GM12878 (cell line): Measurements from ENCODE around the gene MORC1.

ENCODE experiments used
- BCLAF1 ChIP-seq: fragments of 450-650 bp; IDR thresholded peaks from 2 replicates; pipeline ENCODE4 v1.6.1; 2017; ENCODE audit warnings: antibody characterized with exemption, mild to moderate bottlenecking, moderate library complexity
- CTCF ChIP-seq, 3 experiments: IDR thresholded peaks in 2 of 3; conservative IDR thresholded peaks in 1 of 3; 2 replicates each; pipeline ENCODE4 v1.5.1; 2011; ENCODE audit warnings: low read depth in 3 of 3, low read length in 3 of 3, mild to moderate bottlenecking in 3 of 3, control low read depth in 2 of 3, moderate library complexity in 2 of 3, inconsistent platforms in 1 of 3, mixed read lengths in 1 of 3; ENCODE audit not compliant: control insufficient read depth in 2 of 3, insufficient read depth in 1 of 3; ENCODE audit errors: extremely low read depth in 1 of 3
- HDAC6 ChIP-seq: fragments of 200-600 bp; sonication (generic); IDR thresholded peaks from one replicate; pipeline ENCODE4 v1.8.0; 2017; ENCODE audit warnings: antibody characterized with exemption; ENCODE audit not compliant: unreplicated experiment
- JUND ChIP-seq: IDR thresholded peaks from 2 replicates; pipeline ENCODE4 v1.6.1; 2012; ENCODE audit warnings: low read depth, mild to moderate bottlenecking, low read length, improper control_type of control experiment, moderate library complexity
- NFXL1 ChIP-seq: fragments of 450-650 bp; IDR thresholded peaks from 2 replicates; pipeline ENCODE4 v1.6.1; 2017; ENCODE audit warnings: antibody characterized with exemption, mild to moderate bottlenecking, borderline replicate concordance
- NFYB ChIP-seq: IDR thresholded peaks from 2 replicates; pipeline ENCODE4 v1.6.1; 2011; ENCODE audit warnings: low read depth, mild to moderate bottlenecking, low read length, improper control_type of control experiment, moderate library complexity; ENCODE audit not compliant: insufficient read depth
- PML ChIP-seq: IDR thresholded peaks from 2 replicates; pipeline ENCODE4 v1.6.1; 2012; ENCODE audit warnings: low read length, inconsistent platforms
- RFX5 ChIP-seq: IDR thresholded peaks from 2 replicates; pipeline ENCODE4 v1.6.1; 2011; ENCODE audit warnings: low read depth, low read length, improper control_type of control experiment
- YY1 ChIP-seq: IDR thresholded peaks from 2 replicates; pipeline ENCODE4 v1.6.1; 2011; ENCODE audit warnings: low read depth, mild to moderate bottlenecking, low read length
- ZNF24 ChIP-seq: fragments of 450-650 bp; IDR thresholded peaks from 2 replicates; pipeline ENCODE4 v1.6.1; 2017; ENCODE audit warnings: antibody characterized with exemption, mild to moderate bottlenecking

- no peak for TF ChIP-seq ZNF24
- TF ChIP-seq JUND = no peak
- no peak for TF ChIP-seq NFXL1
- no peak for TF ChIP-seq CTCF (IDR thresholded peaks at IDR 0.05 in 2 of 3, conservative IDR thresholded peaks at IDR 0.05 in 1 of 3; ENCODE audit: control insufficient read depth in 2 of 3, extremely low read depth in 1 of 3, insufficient read depth in 1 of 3, low read depth in 3 of 3, low read length in 3 of 3)
- no peak for TF ChIP-seq YY1
- no peak for TF ChIP-seq RFX5
- TF ChIP-seq BCLAF1 = no peak
- no peak for TF ChIP-seq NFYB
- no peak for TF ChIP-seq PML
- no peak for TF ChIP-seq HDAC6
Measured at GRCh38 chr3:108953700-108954099, 164.2 kb downstream of the MORC1 start, which contains the start of gene GUCA1C.
